Caco-2 (cell line): ENCODE results near the gene OR51A4. TPM values are rescaled to one million over a fixed set of nuclear protein-coding genes. Genes with fewer than 3 reads are reported as not detected.
"Not testable (repeated sequence)": the region's sequence is repeated elsewhere in the genome, so short reads cannot be mapped to it uniquely, and the experiment has no call there.

ENCODE experiments used
- BruUV-seq: library from RNA; stranded (reverse); fragments of 400-500 nt; replicated peaks from 2 replicates; lab custom pipeline; 2021; lab: Mats Ljungman, UMichigan
- CTCF ChIA-PET: fragments of 300-600 bp; sonication (Branson Sonifier 250); formaldehyde crosslinking; loops from one replicate; lab custom pipeline; 2022; ENCODE audit warnings: antibody characterized with exemption; lab: Charles Lee
- POLR2A ChIA-PET: fragments of 300-600 bp; sonication (Branson Sonifier 250); formaldehyde crosslinking; loops from one replicate; lab custom pipeline; 2022; ENCODE audit warnings: antibody characterized with exemption; lab: Charles Lee
- DNase-seq, 2 experiments: peaks; one replicate each; pipeline versions ENCODE4 v3.0.0 to v3.0.0-alpha.2; 2020 to 2022
- H3K27me3 ChIP-seq: replicated peaks from 2 replicates; pipeline ENCODE4 v1.6.0; 2011; ENCODE audit warnings: low read length; ENCODE audit not compliant: control insufficient read depth, insufficient read depth
- H3K36me3 ChIP-seq: 2 replicates; pipeline ENCODE4 v1.5.1; 2011; ENCODE audit warnings: low read length; ENCODE audit not compliant: control insufficient read depth, insufficient read depth
- H3K4me1 ChIP-seq: fragments of 250-450 bp; sonication (Bioruptor Pico); 2 replicates; pipeline ENCODE4 v1.5.1; 2020; ENCODE audit warnings: mild to moderate bottlenecking
- H3K4me3 ChIP-seq: 2 replicates; pipeline ENCODE4 v1.5.1; 2011; ENCODE audit warnings: low read depth, mild to moderate bottlenecking, control low read depth, low read length
- H3K9me3 ChIP-seq: fragments of 250-450 bp; sonication (Bioruptor Pico); 2 replicates; pipeline ENCODE4 v1.5.1; 2020; ENCODE audit warnings: mild to moderate bottlenecking, moderate library complexity
- H3K27ac Mint-ChIP-seq: one replicate; pipeline ENCODE4 v1.8.0; 2022; ENCODE audit warnings: mixed read lengths; ENCODE audit not compliant: unreplicated experiment
- H3K27me3 Mint-ChIP-seq: one replicate; pipeline ENCODE4 v1.8.0; 2022; ENCODE audit warnings: mixed read lengths; ENCODE audit not compliant: insufficient read depth, unreplicated experiment
- H3K36me3 Mint-ChIP-seq: one replicate; pipeline ENCODE4 v1.8.0; 2022; ENCODE audit warnings: mild to moderate bottlenecking, mixed read lengths; ENCODE audit not compliant: insufficient read depth, unreplicated experiment
- H3K4me1 Mint-ChIP-seq: one replicate; pipeline ENCODE4 v1.8.0; 2022; ENCODE audit warnings: low read depth, mixed read lengths; ENCODE audit not compliant: unreplicated experiment
- H3K4me3 Mint-ChIP-seq: one replicate; pipeline ENCODE4 v1.8.0; 2022; ENCODE audit warnings: mild to moderate bottlenecking, moderate library complexity, mixed read lengths; ENCODE audit not compliant: unreplicated experiment
- H3K9me3 Mint-ChIP-seq: one replicate; pipeline ENCODE4 v1.8.0; 2022; ENCODE audit warnings: mixed read lengths; ENCODE audit not compliant: unreplicated experiment
- intact Hi-C: fragments of 100-400 bp; cut with micrococcal nuclease; formaldehyde crosslinking; loops from one replicate; pipeline ENCODE4 v1.10.0; 2022; ENCODE audit not compliant: unreplicated experiment
- total RNA-seq: library from RNA; stranded (reverse); gene quantifications from 2 replicates; pipeline ENCODE4 v1.2.3, GENCODE V29; 2022
- TF ChIP-seq, protein P1 (sequence below), 2 experiments: fragments of 200-600 bp in 1 of 2; IDR thresholded peaks; 1 replicate in 1 of 2; 2 replicates in 1 of 2; pipeline versions ENCODE4 v1.5.1 to v1.8.0; 2011 to 2022; ENCODE audit warnings: antibody characterized with exemption in 1 of 2, control low read depth in 1 of 2, inconsistent platforms in 1 of 2, low read depth in 1 of 2, low read length in 1 of 2, mild to moderate bottlenecking in 1 of 2, moderate library complexity in 1 of 2; ENCODE audit not compliant: insufficient read depth in 1 of 2, severe bottlenecking in 1 of 2, unreplicated experiment in 1 of 2

The OR51A4 gene
- total RNA-seq, 1 experiment from 2014 or later, result not detected

DNA sequence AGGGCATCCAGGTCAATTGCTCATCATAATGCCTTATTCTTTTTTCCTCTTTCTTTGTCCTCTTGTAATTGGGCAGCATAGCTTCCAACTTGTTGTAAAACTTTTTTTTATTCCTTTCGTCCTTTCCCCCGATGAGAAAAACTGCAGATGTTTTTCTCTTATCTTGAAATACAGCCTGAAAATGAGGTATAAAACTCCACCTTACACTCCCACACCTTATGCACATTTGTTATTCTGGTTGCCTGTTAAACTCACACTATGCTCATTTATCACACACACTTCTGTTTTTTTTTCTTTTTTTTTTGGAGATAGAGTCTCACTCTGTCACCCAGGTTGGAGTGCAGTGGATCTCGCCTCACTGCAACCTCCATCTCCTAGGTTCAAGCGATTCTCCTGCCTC is 10.0 kb upstream of the OR51A4 start:
- H3K4me3 ChIP-seq, result no peak overlapping the region
- no peaks in the 10 kb centered on the region for H3K27me3 ChIP-seq
- Mint-ChIP-seq H3K36me3 (no peaks in the 10 kb centered on the region), H3K4me1 (no peaks in the 10 kb centered on the region), H3K4me3 (no peak overlapping the region), H3K27me3 (peaks cover 9% of the 10 kb centered on the region), H3K9me3 (no peaks in the 10 kb centered on the region), H3K27ac (no peak overlapping the region)
- no TSS peak for BruUV-seq
- no peaks in the 10 kb centered on the region for H3K4me1 ChIP-seq
- H3K9me3 ChIP-seq, result no peaks in the 10 kb centered on the region
- TF ChIP-seq, protein P1, sequence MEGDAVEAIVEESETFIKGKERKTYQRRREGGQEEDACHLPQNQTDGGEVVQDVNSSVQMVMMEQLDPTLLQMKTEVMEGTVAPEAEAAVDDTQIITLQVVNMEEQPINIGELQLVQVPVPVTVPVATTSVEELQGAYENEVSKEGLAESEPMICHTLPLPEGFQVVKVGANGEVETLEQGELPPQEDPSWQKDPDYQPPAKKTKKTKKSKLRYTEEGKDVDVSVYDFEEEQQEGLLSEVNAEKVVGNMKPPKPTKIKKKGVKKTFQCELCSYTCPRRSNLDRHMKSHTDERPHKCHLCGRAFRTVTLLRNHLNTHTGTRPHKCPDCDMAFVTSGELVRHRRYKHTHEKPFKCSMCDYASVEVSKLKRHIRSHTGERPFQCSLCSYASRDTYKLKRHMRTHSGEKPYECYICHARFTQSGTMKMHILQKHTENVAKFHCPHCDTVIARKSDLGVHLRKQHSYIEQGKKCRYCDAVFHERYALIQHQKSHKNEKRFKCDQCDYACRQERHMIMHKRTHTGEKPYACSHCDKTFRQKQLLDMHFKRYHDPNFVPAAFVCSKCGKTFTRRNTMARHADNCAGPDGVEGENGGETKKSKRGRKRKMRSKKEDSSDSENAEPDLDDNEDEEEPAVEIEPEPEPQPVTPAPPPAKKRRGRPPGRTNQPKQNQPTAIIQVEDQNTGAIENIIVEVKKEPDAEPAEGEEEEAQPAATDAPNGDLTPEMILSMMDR (IDR thresholded peaks at IDR 0.05; ENCODE audit: insufficient read depth in 1 of 2, low read depth in 1 of 2, low read length in 1 of 2, severe bottlenecking in 1 of 2, unreplicated experiment in 1 of 2), result no peak
- no peaks in the 10 kb centered on the region for H3K36me3 ChIP-seq
- DNase-seq, result no peak
- intact Hi-C loops, result no loop called here
- ChIA-PET CTCF (no interaction called here), POLR2A (no interaction called here)

DNA sequence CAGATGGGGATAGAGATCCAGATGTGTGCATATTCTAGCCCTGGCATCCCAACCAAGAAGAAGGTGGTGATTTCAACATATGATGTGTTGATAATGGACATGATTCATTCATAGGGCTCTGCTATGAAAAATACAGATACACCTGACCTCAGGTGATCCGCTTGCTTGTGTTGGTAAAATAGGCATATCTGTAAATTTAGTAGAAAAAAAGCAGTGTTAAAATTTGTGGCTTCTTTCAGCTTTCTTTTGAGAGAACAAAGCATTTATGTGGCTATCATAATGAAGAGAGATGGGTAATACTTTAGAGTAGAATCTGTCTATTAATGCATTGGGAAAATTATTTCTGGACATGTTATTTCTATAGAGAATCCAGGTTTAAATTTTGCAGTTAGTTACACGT is 8.2 kb upstream of the OR51A4 start, which contains the start of gene OR51A2:
TSS of gene OR51A2 (minus strand) at position 101 of the 400 bp plus-strand sequence. CDS start at position 101, 0 bp downstream.
- H3K4me3 ChIP-seq, DNase-seq, H3K27me3 ChIP-seq, H3K27me3 Mint-ChIP-seq, BruUV-seq, CTCF ChIA-PET, H3K4me1 Mint-ChIP-seq, H3K36me3 Mint-ChIP-seq, H3K36me3 ChIP-seq, intact Hi-C loops, H3K4me3 Mint-ChIP-seq, POLR2A ChIA-PET, H3K9me3 Mint-ChIP-seq, H3K4me1 ChIP-seq, H3K27ac Mint-ChIP-seq, H3K9me3 ChIP-seq: not testable (repeated sequence)

DNA sequence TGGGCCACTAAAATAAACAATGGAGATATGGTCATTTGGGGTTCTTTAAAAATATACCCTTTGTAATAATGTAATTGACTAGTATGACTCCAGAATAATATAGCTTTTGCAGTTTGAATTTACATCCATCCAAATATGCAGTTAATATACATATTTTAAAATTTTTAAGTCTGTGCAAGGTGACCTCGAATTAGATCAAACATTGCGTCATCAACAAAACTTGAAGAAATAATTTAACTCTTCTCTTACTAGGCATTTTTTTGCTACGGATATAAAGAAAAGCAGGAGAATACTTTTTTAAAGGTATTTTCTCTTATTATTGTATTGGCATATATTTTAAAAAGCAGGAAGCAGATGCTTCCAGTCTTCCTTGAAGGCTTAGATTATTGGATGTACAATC is 10.7 kb downstream of the OR51A4 start:
- ChIA-PET POLR2A (no interaction called here), CTCF (no interaction called here)
- intact Hi-C loops, result no loop called here
- H3K9me3 ChIP-seq, result no peaks in the 10 kb centered on the region
- peaks cover 2% of the 10 kb centered on the region for H3K27me3 Mint-ChIP-seq
- H3K27ac Mint-ChIP-seq, result no peak overlapping the region
- no peaks in the 10 kb centered on the region for H3K4me1 Mint-ChIP-seq
- no peaks in the 10 kb centered on the region for H3K36me3 ChIP-seq
- no peak for DNase-seq
- H3K4me3 ChIP-seq, result no peak overlapping the region
- no TSS peak for BruUV-seq
- H3K36me3 Mint-ChIP-seq, result no peaks in the 10 kb centered on the region
- TF ChIP-seq, protein P1 (IDR thresholded peaks at IDR 0.05; ENCODE audit: insufficient read depth in 1 of 2, low read depth in 1 of 2, low read length in 1 of 2, severe bottlenecking in 1 of 2, unreplicated experiment in 1 of 2), result no peak
- H3K27me3 ChIP-seq, result no peaks in the 10 kb centered on the region
- H3K4me3 Mint-ChIP-seq, result no peak overlapping the region
- no peaks in the 10 kb centered on the region for H3K9me3 Mint-ChIP-seq
- no peaks in the 10 kb centered on the region for H3K4me1 ChIP-seq

DNA sequence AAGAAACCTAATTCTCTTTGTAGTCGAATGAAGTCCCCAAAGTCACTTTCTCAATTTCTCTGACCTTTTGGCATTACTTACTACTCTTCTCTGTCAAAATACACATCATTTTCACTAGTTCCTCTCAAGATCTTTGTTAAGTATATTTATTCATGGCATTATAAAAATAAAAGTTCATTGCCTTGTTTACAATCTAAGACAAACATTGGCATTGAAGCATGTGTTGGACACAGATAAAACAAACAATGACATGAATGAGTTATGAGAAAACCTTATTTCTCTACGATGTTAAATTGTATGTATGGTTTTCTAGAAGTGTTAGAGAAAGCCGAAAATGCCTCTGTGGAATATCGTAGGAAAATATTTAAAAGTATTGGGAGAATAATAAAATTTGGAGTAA is 14.7 kb downstream of the OR51A4 start:
- DNase-seq, result no peak
- no peaks in the 10 kb centered on the region for H3K4me1 Mint-ChIP-seq
- H3K4me1 ChIP-seq, result no peaks in the 10 kb centered on the region
- no peak overlapping the region for H3K4me3 ChIP-seq
- TF ChIP-seq, protein P1 (IDR thresholded peaks at IDR 0.05; ENCODE audit: insufficient read depth in 1 of 2, low read depth in 1 of 2, low read length in 1 of 2, severe bottlenecking in 1 of 2, unreplicated experiment in 1 of 2), result no peak
- BruUV-seq, result no TSS peak
- intact Hi-C loops, result no loop called here
- no peaks in the 10 kb centered on the region for H3K36me3 Mint-ChIP-seq
- H3K27me3 Mint-ChIP-seq, result peaks cover 5% of the 10 kb centered on the region
- ChIA-PET CTCF (no interaction called here), POLR2A (no interaction called here)
- no peak overlapping the region for H3K4me3 Mint-ChIP-seq
- no peak overlapping the region for H3K27ac Mint-ChIP-seq
- H3K27me3 ChIP-seq, result no peaks in the 10 kb centered on the region
- no peaks in the 10 kb centered on the region for H3K36me3 ChIP-seq
- no peaks in the 10 kb centered on the region for H3K9me3 Mint-ChIP-seq
- no peaks in the 10 kb centered on the region for H3K9me3 ChIP-seq
